ENCODE measurements around the gene OXCT2.

GRCh38 chr1:39787468-39787867 is 16.3 kb upstream of the OXCT2 start:
- no peak for TF ChIP-seq CTCF (conservative IDR thresholded peaks at IDR 0.05)
- no peak for TF ChIP-seq EZH2 (IDR thresholded peaks at IDR 0.05; ENCODE audit: low read depth)
